Left lung (tissue), 10 donors: ENCODE data around the gene CUX1. TPM values are rescaled to one million over a fixed set of nuclear protein-coding genes. Genes with fewer than 3 reads are reported as not detected.
"Not testable (repeated sequence)": the region's sequence is repeated elsewhere in the genome, so short reads cannot be mapped to it uniquely, and the experiment has no call there.

ENCODE experiments used
- ATAC-seq: fragments of 200-7000 bp; cut with Tn5 transposase; one replicate; pipeline ENCODE4 v1.9.1; 2020; ENCODE audit warnings: moderate library complexity
- DNase-seq, 4 donors: peaks; one replicate each; pipeline ENCODE4 v3.0.0-alpha.2; 2013 to 2020
- H3K27ac ChIP-seq, 2 donors: fragments of 200-600 bp; sonication (generic) in 1 of 2; one replicate each; pipeline versions ENCODE4 v1.5.0 to v1.8.0; 2020 to 2021
- H3K27me3 ChIP-seq, 2 donors: fragments of 200-600 bp; sonication (generic) in 1 of 2; one replicate each; pipeline versions ENCODE4 v1.5.0 to v1.8.0; 2020 to 2021
- H3K36me3 ChIP-seq, 2 donors: fragments of 200-600 bp; sonication (generic) in 1 of 2; one replicate each; pipeline versions ENCODE4 v1.5.0 to v1.8.0; 2020 to 2021
- H3K4me1 ChIP-seq, 2 donors: fragments of 200-600 bp; one replicate each; pipeline ENCODE4 v1.8.0; 2021
- H3K4me3 ChIP-seq, 2 donors: fragments of 200-600 bp; sonication (generic) in 1 of 2; one replicate each; pipeline versions ENCODE4 v1.5.0 to v1.8.0; 2020 to 2021; ENCODE audit warnings: mild to moderate bottlenecking in 1 of 2
- H3K9me3 ChIP-seq, 2 donors: fragments of 200-600 bp; sonication (generic) in 1 of 2; one replicate each; pipeline versions ENCODE4 v1.5.0 to v1.8.0; 2020 to 2021
- CTCF ChIP-seq, 2 donors: fragments of 200-600 bp; sonication (generic) in 1 of 2; IDR thresholded peaks; one replicate each; pipeline versions ENCODE4 v1.5.0 to v1.8.0; 2021; ENCODE audit warnings: antibody characterized with exemption in 2 of 2
- intact Hi-C, 2 donors: fragments of 100-400 bp; cut with DNase I; formaldehyde crosslinking; loops; one replicate each; pipeline versions ENCODE4 v1.11.2 to v1.14.2; 2022
- polyA plus RNA-seq, 6 donors: library from polyadenylated mRNA; unstranded; fragments of 120-200 nt; gene quantifications; one replicate each; pipeline ENCODE4 v1.2.1, GENCODE V29; 2013; ENCODE audit not compliant: insufficient read length in 6 of 6
- total RNA-seq, 2 donors: library from RNA; stranded (reverse); fragmentation: NEBNext Ultra II Directional; extraction: Animal tissue kit (Norgen Biotek cat#: 25700); gene quantifications; one replicate each; pipeline ENCODE4 v1.2.1, GENCODE V29; 2021
- donor health status: DM: no; HTN: yes; CAD: no.
- donor health status: DM: no; HTN: no; CAD: no.

CUX1 gene
- total and polyA plus RNA-seq, 8 donors = 86.4 to 157 (median 96.4) TPM

- peaks cover 0 to 5% of the 10 kb centered on the region in 2 donors for H3K9me3 ChIP-seq
- TF ChIP-seq CTCF (IDR thresholded peaks at IDR 0.05) = no peak
- no peaks in the 10 kb centered on the region for H3K27me3 ChIP-seq
- H3K27ac ChIP-seq = no peak overlapping the region
- ATAC-seq (no peak), DNase-seq (no peak)
- intact Hi-C loops = no loop called here
- H3K4me3 ChIP-seq = no peak overlapping the region
- H3K36me3 ChIP-seq = no peaks in the 10 kb centered on the region
- H3K4me1 ChIP-seq = peaks cover 0 to 3% of the 10 kb centered on the region in 2 donors
These were observed 29.5 kb downstream of the CUX1 start for GRCh38 chr7:101846800-101847538.

- no peaks in the 10 kb centered on the region for H3K36me3 ChIP-seq
- no peaks in the 10 kb centered on the region for H3K27me3 ChIP-seq
- H3K4me1 ChIP-seq = peaks cover 0 to 3% of the 10 kb centered on the region in 2 donors
- no peak for TF ChIP-seq CTCF (IDR thresholded peaks at IDR 0.05)
- ATAC-seq = peak; percentile 87
- H3K4me3 ChIP-seq = no peak overlapping the region
- intact Hi-C loops = no loop called here
- H3K9me3 ChIP-seq = peaks cover 0 to 5% of the 10 kb centered on the region in 2 donors
- DNase-seq = peak in 1 of 4 donors; percentile 57
- H3K27ac ChIP-seq = peak overlapping the region; percentile 44 to 48
These were observed 31.0 kb downstream of the CUX1 start for GRCh38 chr7:101848208-101848951.

- H3K27ac ChIP-seq, H3K9me3 ChIP-seq, H3K4me3 ChIP-seq, ATAC-seq, H3K27me3 ChIP-seq, intact Hi-C loops, DNase-seq, H3K36me3 ChIP-seq, H3K4me1 ChIP-seq: not testable (repeated sequence)
These were observed 31.9 kb downstream of the CUX1 start for GRCh38 chr7:101849314-101849713.

- ATAC-seq, H3K27me3 ChIP-seq, intact Hi-C loops: not testable (repeated sequence)
These were observed 34.9 kb downstream of the CUX1 start for GRCh38 chr7:101852364-101852763.

GRCh38 chr7:101853684-101854083 is 36.3 kb downstream of the CUX1 start:
- no peak for TF ChIP-seq CTCF (IDR thresholded peaks at IDR 0.05)
- intact Hi-C loops = no loop called here

More at GRCh38 chr7:101852364-101852763, 34.9 kb downstream of the CUX1 start:
- not testable (repeated sequence) for H3K4me3 ChIP-seq, H3K27ac ChIP-seq, DNase-seq, H3K9me3 ChIP-seq, H3K36me3 ChIP-seq
- H3K4me1 ChIP-seq = peaks cover 7 to 28% of the 10 kb centered on the region in 2 donors

More at GRCh38 chr7:101853684-101854083, 36.3 kb downstream of the CUX1 start:
- Histone ChIP-seq H3K4me3 (no peak overlapping the region), H3K27me3 (no peaks in the 10 kb centered on the region), H3K36me3 (no peaks in the 10 kb centered on the region), H3K4me1 (peaks cover 10 to 41% of the 10 kb centered on the region in 2 donors), H3K9me3 (no peaks in the 10 kb centered on the region), H3K27ac (no peak overlapping the region)
- ATAC-seq (no peak), DNase-seq (no peak)
